A549 (cell line): Measurements from ENCODE around the gene TEPSIN. TPM values are rescaled to one million over a fixed set of nuclear protein-coding genes. Genes with fewer than 3 reads are reported as not detected.

Source experiments
- ATAC-seq, 2 experiments: fragments of 200-7000 bp in 1 of 2; fragments of >200 bp in 1 of 2; cut with Nextera tagmentation in 1 of 2; cut with Tn5 transposase in 1 of 2; 3 replicates each; pipeline versions ENCODE4 v1.8.0 to v1.9.1; 2018 to 2020; ENCODE audit warnings: mild to moderate bottlenecking in 1 of 2, moderate library complexity in 1 of 2
- CTCF ChIA-PET: fragments of 300-600 bp; sonication (Branson Sonifier 250); formaldehyde crosslinking; extraction: SDS; loops from one replicate; lab custom pipeline; 2021; ENCODE audit warnings: antibody characterized with exemption, inconsistent platforms; lab: Yijun Ruan, JAX
- POLR2A ChIA-PET: fragments of 350-600 bp; formaldehyde crosslinking; extraction: SDS; loops from one replicate; lab custom pipeline; 2021; ENCODE audit warnings: antibody characterized with exemption, inconsistent platforms; lab: Yijun Ruan, JAX
- DNase-seq, 2 experiments: peaks; one replicate each; pipeline versions ENCODE4 v3.0.0 to v3.0.0-alpha.2; 2011 to 2016; ENCODE audit warnings: low read depth in 1 of 2, low spot score in 1 of 2
- FAIRE-seq: peaks from 2 replicates; lab custom pipeline; 2011; peaks lifted over from hg19 to GRCh38; lab: Jason Lieb, UNC
- H3K27ac ChIP-seq, 2 experiments: fragments of >200 bp; sonication (Bioruptor Twin); formaldehyde crosslinking; 3 replicates each; pipeline ENCODE4 v1.5.1; 2016 to 2017
- H3K4me1 ChIP-seq: fragments of >200 bp; sonication (Bioruptor Twin); formaldehyde crosslinking; 3 replicates; pipeline ENCODE4 v1.6.1; 2016
- H3K4me2 ChIP-seq: fragments of >200 bp; sonication (Bioruptor Twin); formaldehyde crosslinking; 3 replicates; pipeline ENCODE4 v1.6.1; 2016
- H3K4me3 ChIP-seq: fragments of >200 bp; sonication (Bioruptor Twin); formaldehyde crosslinking; 3 replicates; pipeline ENCODE4 v1.5.1; 2016
- H3K9me3 ChIP-seq: fragments of >200 bp; sonication (Bioruptor Twin); formaldehyde crosslinking; 3 replicates; pipeline ENCODE4 v1.6.1; 2016
- BHLHE40 ChIP-seq: IDR thresholded peaks from 2 replicates; pipeline ENCODE4 v1.6.1; 2012; ENCODE audit warnings: low read depth, low read length, inconsistent platforms
- CBX8 ChIP-seq: fragments of 200-600 bp; sonication (generic); IDR thresholded peaks from 2 replicates; pipeline ENCODE4 v1.6.1; 2016
- CEBPB ChIP-seq, 2 experiments: fragments of >200 bp in 1 of 2; sonication (Bioruptor Twin) in 1 of 2; formaldehyde crosslinking in 1 of 2; IDR thresholded peaks; 2 replicates each; pipeline ENCODE4 v1.6.1; 2012 to 2016
- CHD4 ChIP-seq: fragments of 200-600 bp; sonication (generic); IDR thresholded peaks from 2 replicates; pipeline ENCODE4 v1.6.1; 2016; ENCODE audit warnings: antibody characterized with exemption, mild to moderate bottlenecking, borderline replicate concordance
- EHMT2 ChIP-seq: fragments of 200-600 bp; sonication (generic); IDR thresholded peaks from 2 replicates; pipeline ENCODE4 v1.6.1; 2016; ENCODE audit warnings: antibody characterized with exemption, low read depth, mild to moderate bottlenecking, moderate library complexity
- EP300 ChIP-seq, 2 experiments: fragments of >200 bp; sonication (Bioruptor Twin); formaldehyde crosslinking; IDR thresholded peaks; 2 replicates in 1 of 2; 3 replicates in 1 of 2; pipeline ENCODE4 v1.6.1; 2016 to 2017
- FOXS1 ChIP-seq: fragments of 250-450 bp; sonication (Bioruptor Pico); IDR thresholded peaks from 2 replicates; pipeline ENCODE4 v1.5.0; 2020; ENCODE audit warnings: mild to moderate bottlenecking, moderate library complexity
- GATA3 ChIP-seq: IDR thresholded peaks from 2 replicates; pipeline ENCODE4 v1.6.1; 2012; ENCODE audit warnings: borderline replicate concordance
- HDAC2 ChIP-seq: fragments of 200-600 bp; sonication (generic); IDR thresholded peaks from 2 replicates; pipeline ENCODE4 v1.6.1; 2016
- HEYL ChIP-seq: fragments of 250-450 bp; sonication (Bioruptor Pico); IDR thresholded peaks from 2 replicates; pipeline ENCODE4 v1.8.0; 2021; ENCODE audit warnings: mild to moderate bottlenecking, moderate library complexity
- HOXB5 ChIP-seq: fragments of 250-450 bp; sonication (Bioruptor Pico); IDR thresholded peaks from 2 replicates; pipeline ENCODE4 v1.5.0; 2020; ENCODE audit warnings: mild to moderate bottlenecking, moderate library complexity
- JUNB ChIP-seq: fragments of >200 bp; sonication (Bioruptor Twin); formaldehyde crosslinking; IDR thresholded peaks from 2 replicates; pipeline ENCODE4 v1.6.1; 2016
- KDM5A ChIP-seq: fragments of 200-600 bp; sonication (generic); IDR thresholded peaks from 2 replicates; pipeline ENCODE4 v1.6.1; 2016; ENCODE audit warnings: antibody characterized with exemption, mild to moderate bottlenecking
- MYC ChIP-seq: IDR thresholded peaks from 2 replicates; pipeline ENCODE4 v1.6.1; 2012; ENCODE audit warnings: mild to moderate bottlenecking, inconsistent platforms, low read length, improper control_type of control experiment, borderline replicate concordance
- NPAS2 ChIP-seq: fragments of 250-450 bp; sonication (Bioruptor Pico); IDR thresholded peaks from 2 replicates; pipeline ENCODE4 v1.8.0; 2022; ENCODE audit warnings: mild to moderate bottlenecking, moderate library complexity, borderline replicate concordance
- NR3C1 ChIP-seq: fragments of >200 bp; sonication (Bioruptor Twin); formaldehyde crosslinking; IDR thresholded peaks from 3 replicates; pipeline ENCODE4 v1.6.1; 2017
- POLR2AphosphoS2 ChIP-seq: conservative IDR thresholded peaks from 2 replicates; pipeline ENCODE4 v1.6.1; 2012; ENCODE audit warnings: low read length, improper control_type of control experiment, inconsistent platforms
- RARB ChIP-seq: fragments of 250-450 bp; sonication (Bioruptor Pico); IDR thresholded peaks from 2 replicates; pipeline ENCODE4 v1.8.0; 2021; ENCODE audit warnings: mild to moderate bottlenecking, moderate library complexity
- RCOR1 ChIP-seq: fragments of 150-350 bp; IDR thresholded peaks from 2 replicates; pipeline ENCODE4 v1.6.1; 2014; ENCODE audit warnings: antibody characterized with exemption, low read length, low read depth
- RFX5 ChIP-seq: fragments of 450-650 bp; IDR thresholded peaks from 2 replicates; pipeline ENCODE4 v1.7.1; 2014; ENCODE audit warnings: antibody characterized with exemption, mild to moderate bottlenecking, moderate library complexity
- SMC3 ChIP-seq: fragments of >200 bp; sonication (Bioruptor Twin); formaldehyde crosslinking; IDR thresholded peaks from 3 replicates; pipeline ENCODE4 v1.6.1; 2018; ENCODE audit warnings: inconsistent platforms
- SREBF2 ChIP-seq: fragments of 450-650 bp; IDR thresholded peaks from 2 replicates; pipeline ENCODE4 v1.6.1; 2014; ENCODE audit warnings: mild to moderate bottlenecking, moderate library complexity
- TP53 ChIP-seq: fragments of 250-450 bp; sonication (Bioruptor Pico); IDR thresholded peaks from 2 replicates; pipeline ENCODE4 v1.5.0; 2021; ENCODE audit warnings: mild to moderate bottlenecking, moderate library complexity
- ZNF302 ChIP-seq: fragments of 250-450 bp; sonication (Bioruptor Pico); IDR thresholded peaks from 2 replicates; pipeline ENCODE4 v1.9.0; 2021; ENCODE audit warnings: inconsistent platforms, mild to moderate bottlenecking, moderate library complexity
- WGBS: methylation state at CpG from one replicate; pipeline ENCODE4 v1.1.6; 2017; ENCODE audit errors: missing lambda C conversion rate; 5-methylcytosine and 5-hydroxymethylcytosine counted together
- polyA plus RNA-seq, 4 experiments: library from polyadenylated mRNA; depleted of rRNA in 3 of 4; stranded (reverse); fragments of >200 nt; fragmentation: RNase III in 1 of 4; extraction: RNeasy Plus Mini Kit Qiagen cat#74134 plus additional on column Dnase treatment in 1 of 4; gene quantifications; 2 replicates in 3 of 4; 3 replicates in 1 of 4; pipeline ENCODE4 v1.2.3, GENCODE V29; 2011 to 2017
- TF ChIP-seq, protein P1 (sequence below): IDR thresholded peaks from 2 replicates; pipeline ENCODE4 v1.6.1; 2012
- TF ChIP-seq, protein P2 (sequence below): fragments of >200 bp; sonication (Bioruptor Twin); formaldehyde crosslinking; IDR thresholded peaks from 3 replicates; pipeline ENCODE4 v1.5.1; 2016
- TF ChIP-seq, protein P3 (sequence below): IDR thresholded peaks from 2 replicates; pipeline ENCODE4 v1.6.1; 2012
- TF ChIP-seq, protein P4 (sequence below): fragments of >200 bp; sonication (Bioruptor Twin); formaldehyde crosslinking; IDR thresholded peaks from 2 replicates; pipeline ENCODE4 v1.6.1; 2016
- TF ChIP-seq, protein P5 (sequence below): fragments of 150-350 bp; IDR thresholded peaks from 2 replicates; pipeline ENCODE4 v1.6.1; 2014; ENCODE audit warnings: low read depth, mild to moderate bottlenecking, low read length

The TEPSIN gene
- polyA plus RNA-seq, 2 of the 4 experiments (the other 2 are of a cell fraction) = 12.5 to 31.3 TPM

DNA sequence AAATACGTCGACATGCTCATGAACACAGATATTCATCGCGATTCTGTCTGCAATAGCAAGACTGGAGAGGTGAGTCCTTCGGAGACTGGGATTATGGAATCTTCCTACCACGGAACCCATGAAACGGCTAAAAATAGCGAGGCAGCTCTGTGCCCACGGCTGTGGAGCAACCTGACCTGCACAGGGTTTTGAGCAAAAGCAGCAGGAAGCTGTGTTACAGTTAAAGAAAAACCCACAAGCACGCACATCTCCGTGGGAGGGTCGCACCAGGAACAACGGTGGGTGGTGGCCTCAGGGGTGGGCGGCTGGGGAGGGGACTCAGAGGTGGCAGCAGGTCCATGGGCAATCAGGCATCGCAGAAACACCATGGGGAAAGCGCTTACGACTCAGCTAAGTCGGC is 31.4 kb upstream of the TEPSIN start (continued):
- TF ChIP-seq, protein P1, sequence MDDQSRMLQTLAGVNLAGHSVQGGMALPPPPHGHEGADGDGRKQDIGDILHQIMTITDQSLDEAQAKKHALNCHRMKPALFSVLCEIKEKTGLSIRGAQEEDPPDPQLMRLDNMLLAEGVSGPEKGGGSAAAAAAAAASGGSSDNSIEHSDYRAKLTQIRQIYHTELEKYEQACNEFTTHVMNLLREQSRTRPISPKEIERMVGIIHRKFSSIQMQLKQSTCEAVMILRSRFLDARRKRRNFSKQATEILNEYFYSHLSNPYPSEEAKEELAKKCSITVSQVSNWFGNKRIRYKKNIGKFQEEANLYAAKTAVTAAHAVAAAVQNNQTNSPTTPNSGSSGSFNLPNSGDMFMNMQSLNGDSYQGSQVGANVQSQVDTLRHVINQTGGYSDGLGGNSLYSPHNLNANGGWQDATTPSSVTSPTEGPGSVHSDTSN = no peak
- TF ChIP-seq EP300 (IDR thresholded peaks at IDR 0.05) (no peak), EHMT2 (no peak), RFX5 (no peak), SMC3 (no peak), NPAS2 (CRISPR knock-in tag) (no peak)
- TF ChIP-seq, protein P2, sequence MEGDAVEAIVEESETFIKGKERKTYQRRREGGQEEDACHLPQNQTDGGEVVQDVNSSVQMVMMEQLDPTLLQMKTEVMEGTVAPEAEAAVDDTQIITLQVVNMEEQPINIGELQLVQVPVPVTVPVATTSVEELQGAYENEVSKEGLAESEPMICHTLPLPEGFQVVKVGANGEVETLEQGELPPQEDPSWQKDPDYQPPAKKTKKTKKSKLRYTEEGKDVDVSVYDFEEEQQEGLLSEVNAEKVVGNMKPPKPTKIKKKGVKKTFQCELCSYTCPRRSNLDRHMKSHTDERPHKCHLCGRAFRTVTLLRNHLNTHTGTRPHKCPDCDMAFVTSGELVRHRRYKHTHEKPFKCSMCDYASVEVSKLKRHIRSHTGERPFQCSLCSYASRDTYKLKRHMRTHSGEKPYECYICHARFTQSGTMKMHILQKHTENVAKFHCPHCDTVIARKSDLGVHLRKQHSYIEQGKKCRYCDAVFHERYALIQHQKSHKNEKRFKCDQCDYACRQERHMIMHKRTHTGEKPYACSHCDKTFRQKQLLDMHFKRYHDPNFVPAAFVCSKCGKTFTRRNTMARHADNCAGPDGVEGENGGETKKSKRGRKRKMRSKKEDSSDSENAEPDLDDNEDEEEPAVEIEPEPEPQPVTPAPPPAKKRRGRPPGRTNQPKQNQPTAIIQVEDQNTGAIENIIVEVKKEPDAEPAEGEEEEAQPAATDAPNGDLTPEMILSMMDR = no peak
- TF ChIP-seq, protein P3, sequence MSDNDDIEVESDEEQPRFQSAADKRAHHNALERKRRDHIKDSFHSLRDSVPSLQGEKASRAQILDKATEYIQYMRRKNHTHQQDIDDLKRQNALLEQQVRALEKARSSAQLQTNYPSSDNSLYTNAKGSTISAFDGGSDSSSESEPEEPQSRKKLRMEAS = no peak

DNA sequence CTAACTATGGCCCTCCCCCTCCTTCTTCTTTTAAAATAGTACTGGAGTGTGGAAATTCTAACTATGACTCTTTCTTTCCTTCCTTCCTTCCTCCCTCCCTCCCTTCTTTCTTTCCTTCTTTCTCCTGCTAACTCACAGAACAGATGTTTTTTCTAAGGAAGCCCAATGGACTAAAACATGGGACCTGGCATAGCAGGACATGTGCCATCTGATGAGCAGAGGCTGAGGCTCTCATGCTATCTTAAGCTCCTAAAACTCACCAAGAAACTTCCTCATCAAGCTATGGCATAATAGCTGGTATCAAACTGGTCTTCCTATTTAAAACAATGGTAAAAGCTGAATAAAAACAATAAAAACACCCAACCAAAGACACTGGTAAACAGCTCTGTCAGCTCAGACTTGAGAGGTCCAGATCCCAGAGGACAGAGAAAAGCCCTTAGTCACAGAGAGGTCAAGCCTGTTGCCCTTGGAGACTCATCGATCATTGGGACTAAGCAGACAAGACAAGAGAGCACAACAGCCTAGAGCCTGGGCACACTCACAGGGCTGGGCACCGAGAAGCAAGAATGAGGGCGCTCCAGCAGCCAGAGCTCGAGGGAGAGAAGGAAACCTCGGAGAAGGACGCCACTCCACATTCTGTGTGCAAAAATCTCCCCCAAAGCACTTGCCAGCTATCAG is 28.7 kb upstream of the TEPSIN start:
- 93% methylated on average over 6 of the region's 6 CpGs for WGBS
- no peaks in the 10 kb centered on the region for H3K9me3 ChIP-seq
- FAIRE-seq (no peak), DNase-seq (no peak), ATAC-seq (no peak)
- no peak overlapping the region for H3K4me2 ChIP-seq
- TF ChIP-seq, protein P4, sequence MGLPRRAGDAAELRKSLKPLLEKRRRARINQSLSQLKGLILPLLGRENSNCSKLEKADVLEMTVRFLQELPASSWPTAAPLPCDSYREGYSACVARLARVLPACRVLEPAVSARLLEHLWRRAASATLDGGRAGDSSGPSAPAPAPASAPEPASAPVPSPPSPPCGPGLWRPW = no peak
- TF ChIP-seq RARB (CRISPR knock-in tag) = no peak
- no peak for TF ChIP-seq MYC
- no peak for TF ChIP-seq GATA3
- no peak for TF ChIP-seq NR3C1
- no peak for TF ChIP-seq ZNF302 (CRISPR knock-in tag)
- TF ChIP-seq BHLHE40 = no peak
- no peak for TF ChIP-seq SREBF2
- no peak for TF ChIP-seq EP300 (IDR thresholded peaks at IDR 0.05)
- no peaks in the 10 kb centered on the region for H3K4me1 ChIP-seq
- ChIA-PET POLR2A (no interaction called here), CTCF (interaction anchor here (0.7 to 2.8 kb wide), 5 partner anchors 15 to 217 kb away, joined by 3 to 12 read pairs (median 4); no protein-coding TSS in a partner anchor)
- H3K4me3 ChIP-seq = no peak overlapping the region
- H3K27ac ChIP-seq = no peak overlapping the region

DNA sequence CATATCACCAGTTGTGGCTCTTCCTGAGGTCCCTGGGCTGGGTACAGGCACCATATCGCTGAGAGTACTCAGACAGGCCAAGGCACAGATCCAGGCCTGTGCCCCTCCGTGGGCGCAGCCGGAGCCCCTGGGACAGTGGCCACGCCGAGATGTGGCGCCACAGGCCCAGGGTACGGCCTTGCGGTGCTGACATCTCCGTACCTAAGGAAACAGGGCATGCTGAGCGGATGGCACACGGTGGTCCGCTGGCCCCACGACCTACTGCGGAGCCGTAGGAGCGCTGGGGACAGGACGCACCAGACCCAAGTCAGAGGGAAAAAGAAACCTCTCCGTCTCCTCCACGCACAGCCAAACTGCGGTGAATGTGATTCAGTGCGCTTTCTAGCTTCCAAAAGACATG is 26.7 kb upstream of the TEPSIN start:
- POLR2A ChIA-PET = no interaction called here
- TF ChIP-seq, protein P4 = no peak
- no peak for TF ChIP-seq KDM5A
- no peak for TF ChIP-seq ZNF302 (CRISPR knock-in tag)
- TF ChIP-seq NR3C1 = no peak
- TF ChIP-seq TP53 (CRISPR knock-in tag) = no peak
- WGBS = 98% methylated on average over 19 of the region's 22 CpGs
- Histone ChIP-seq H3K9me3 (no peaks in the 10 kb centered on the region), H3K4me3 (no peak overlapping the region), H3K4me2 (no peak overlapping the region), H3K4me1 (no peaks in the 10 kb centered on the region), H3K27ac (no peak overlapping the region)
- FAIRE-seq = no peak
- CTCF ChIA-PET = interaction anchor here (0.5 to 14.3 kb wide), 4 partner anchors 11 to 232 kb away, joined by 3 to 184 read pairs (median 8); no protein-coding TSS in a partner anchor
- no peak for ATAC-seq
- DNase-seq = no peak

DNA sequence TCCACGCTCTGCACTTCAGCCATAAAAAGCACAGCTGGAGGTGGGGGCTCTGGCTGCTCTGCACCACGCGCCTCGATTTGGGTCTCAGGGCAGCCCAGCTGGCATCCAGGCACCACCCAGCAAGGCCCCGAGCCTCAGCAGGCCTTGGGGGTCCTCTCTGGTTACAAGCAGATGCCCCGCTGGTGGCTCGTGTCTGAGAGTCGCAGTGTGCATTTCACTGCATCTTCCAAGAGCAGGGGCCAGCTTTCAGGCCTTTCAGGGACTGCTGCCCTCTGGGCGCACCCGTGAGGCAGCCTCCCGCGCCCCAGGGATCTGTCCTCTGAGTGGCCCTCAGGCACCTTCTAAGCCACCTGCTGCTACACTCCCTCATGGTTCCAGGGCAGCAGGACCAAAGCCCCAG is 25.8 kb upstream of the TEPSIN start:
- WGBS = 93% methylated on average over 12 of the region's 12 CpGs
- Histone ChIP-seq H3K4me3 (no peak overlapping the region), H3K4me1 (no peaks in the 10 kb centered on the region), H3K27ac (no peak overlapping the region), H3K4me2 (no peak overlapping the region), H3K9me3 (no peaks in the 10 kb centered on the region)
- no peak for DNase-seq
- ChIA-PET CTCF (interaction anchor here (0.9 to 14.8 kb wide), 5 partner anchors 10 to 217 kb away, joined by 3 to 184 read pairs (median 4); partner anchors contain the start of gene SLC38A10), POLR2A (no interaction called here)
- no peak for FAIRE-seq
- no peak for ATAC-seq
- TF ChIP-seq FOXS1 (CRISPR knock-in tag) = no peak
- TF ChIP-seq POLR2AphosphoS2 = no peak
- no peak for TF ChIP-seq CEBPB (IDR thresholded peaks at IDR 0.05)
- no peak for TF ChIP-seq NPAS2 (CRISPR knock-in tag)
- TF ChIP-seq TP53 (CRISPR knock-in tag) = no peak
- TF ChIP-seq HEYL (CRISPR knock-in tag) = no peak
- TF ChIP-seq JUNB = no peak
- TF ChIP-seq SMC3 = no peak
- TF ChIP-seq CBX8 = no peak
- TF ChIP-seq RCOR1 = no peak
- TF ChIP-seq EP300 (IDR thresholded peaks at IDR 0.05) = no peak
- no peak for TF ChIP-seq CHD4
- TF ChIP-seq HOXB5 = no peak
- no peak for TF ChIP-seq HDAC2
- TF ChIP-seq, protein P5, sequence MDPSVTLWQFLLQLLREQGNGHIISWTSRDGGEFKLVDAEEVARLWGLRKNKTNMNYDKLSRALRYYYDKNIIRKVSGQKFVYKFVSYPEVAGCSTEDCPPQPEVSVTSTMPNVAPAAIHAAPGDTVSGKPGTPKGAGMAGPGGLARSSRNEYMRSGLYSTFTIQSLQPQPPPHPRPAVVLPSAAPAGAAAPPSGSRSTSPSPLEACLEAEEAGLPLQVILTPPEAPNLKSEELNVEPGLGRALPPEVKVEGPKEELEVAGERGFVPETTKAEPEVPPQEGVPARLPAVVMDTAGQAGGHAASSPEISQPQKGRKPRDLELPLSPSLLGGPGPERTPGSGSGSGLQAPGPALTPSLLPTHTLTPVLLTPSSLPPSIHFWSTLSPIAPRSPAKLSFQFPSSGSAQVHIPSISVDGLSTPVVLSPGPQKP = no peak
